Adrenal gland (tissue), 12 donors: ENCODE data around the gene EVA1C. TPM values are rescaled to one million over a fixed set of nuclear protein-coding genes. Genes with fewer than 3 reads are reported as not detected.

ENCODE experiments used
- DNase-seq, 7 donors: peaks; one replicate each; pipeline ENCODE4 v3.0.0-alpha.2; 2019 to 2020
- H3K27ac ChIP-seq, 5 donors: fragments of 200-600 bp; sonication (generic) in 4 of 5; 1 replicate in 3 of 5; 2 replicates in 2 of 5; pipeline versions ENCODE4 v1.5.1 to v1.8.0; 2016 to 2020; ENCODE audit warnings: mild to moderate bottlenecking in 1 of 5
- H3K27me3 ChIP-seq: fragments of 200-600 bp; 2 replicates; pipeline ENCODE4 v1.8.0; 2021
- H3K36me3 ChIP-seq, 2 donors: fragments of 200-600 bp; replicated peaks in 1 of 2; 1 replicate in 1 of 2; 2 replicates in 1 of 2; pipeline versions ENCODE4 v1.5.1 to v1.8.0; 2018 to 2022
- H3K4me1 ChIP-seq, 2 donors: fragments of 200-600 bp; replicated peaks in 1 of 2; 1 replicate in 1 of 2; 2 replicates in 1 of 2; pipeline versions ENCODE4 v1.5.1 to v1.8.0; 2018 to 2021
- H3K4me3 ChIP-seq, 4 donors: fragments of 200-600 bp; sonication (generic) in 3 of 4; one replicate each; pipeline ENCODE4 v1.5.1; 2016 to 2018
- H3K9me3 ChIP-seq, 3 donors: fragments of 200-600 bp; sonication (generic) in 1 of 3; replicated peaks in 1 of 3; 1 replicate in 2 of 3; 2 replicates in 1 of 3; pipeline versions ENCODE4 v1.5.1 to v1.8.0; 2016 to 2021
- CTCF ChIP-seq, 6 experiments: fragments of 450-650 bp in 4 of 6; fragments of 200-600 bp in 2 of 6; sonication (generic) in 1 of 6; IDR thresholded peaks; 1 replicate in 5 of 6; 2 replicates in 1 of 6; pipeline versions ENCODE4 v1.5.1 to v1.8.0; 2016 to 2021; ENCODE audit warnings: antibody characterized with exemption in 6 of 6, mild to moderate bottlenecking in 2 of 6, moderate library complexity in 1 of 6
- POLR2A ChIP-seq, 2 donors: fragments of 450-650 bp; IDR thresholded peaks; one replicate each; pipeline ENCODE4 v1.6.1; 2017; ENCODE audit warnings: antibody characterized with exemption in 2 of 2, mild to moderate bottlenecking in 2 of 2, moderate library complexity in 1 of 2
- WGBS, 4 donors: extraction: QIAGEN DNeasy Blood & Tissue Kit in 2 of 4; methylation state at CpG; one replicate each; pipeline versions ENCODE4 v1.1.5 to v1.1.7; 2013 to 2017; 5-methylcytosine and 5-hydroxymethylcytosine counted together
- intact Hi-C, 2 donors: fragments of 100-400 bp; cut with DNase I; formaldehyde crosslinking; loops; one replicate each; pipeline versions ENCODE4 v1.14.1 to v1.15.0; 2022 to 2023
- polyA plus RNA-seq, 3 donors: library from polyadenylated mRNA; stranded (reverse); fragments of 200-250 nt in 2 of 3; fragments of 350-450 nt in 1 of 3; fragmentation: Illumina TruSeq in 1 of 3; extraction: RNeasy Lipid Tissue Mini Kit (QIAGEN cat#74804) in 1 of 3; gene quantifications; one replicate each; pipeline ENCODE4 v1.2.3, GENCODE V29; 2013 to 2014
- total RNA-seq, 9 donors: library from RNA; depleted of rRNA in 4 of 9; stranded (reverse); fragments of >200 nt in 4 of 9; fragments of 120-200 nt in 1 of 9; fragmentation: NEBNext Ultra II Directional in 1 of 9; extraction: Animal tissue kit (Norgen Biotek cat#: 25700) in 1 of 9; gene quantifications; one replicate each; pipeline versions ENCODE4 v1.1.0 to v1.2.4, GENCODE V29; 2013 to 2023
- donor health status: healthy with polysubstance abuse.
- donor health status: Bipolar disorder and iron deficiency.
- donor health status: DM: yes; HTN: yes; CAD: no.
- donor health status: DM: no; HTN: no; CAD: no.
- donor health status: DM: no; HTN: no; CAD: no.
- donor health status: DM: yes; HTN: yes; CAD: no.

Gene EVA1C
- total and polyA plus RNA-seq, 12 donors: 0.94 to 33.2 (median 12.1) TPM

GRCh38 chr21:32383812-32384211 lies 28.7 kb upstream of the EVA1C start:
- intact Hi-C loops: loop anchor here in 1 of 2 donors (10.0 kb wide), 1 partner anchor 99 kb away; no protein-coding TSS in a partner anchor
- no peak overlapping the region for H3K27ac ChIP-seq
- peak in 1 of 7 donors; percentile 45 for DNase-seq
- TF ChIP-seq CTCF (IDR thresholded peaks at IDR 0.05): no peak
- TF ChIP-seq POLR2A (IDR thresholded peaks at IDR 0.05): no peak
- H3K27me3 ChIP-seq: no peaks in the 10 kb centered on the region
- WGBS, 4 donors: 91 to 94% (median 93%) methylated on average over 6 of the region's 6 CpGs
- peaks cover 5 to 11% of the 10 kb centered on the region in 2 donors for H3K4me1 ChIP-seq
- peaks cover 0 to 35% of the 10 kb centered on the region in 2 donors for H3K36me3 ChIP-seq
- no peak overlapping the region for H3K4me3 ChIP-seq
- no peaks in the 10 kb centered on the region for H3K9me3 ChIP-seq

GRCh38 chr21:32386195-32386870 lies 26.2 kb upstream of the EVA1C start:
- Histone ChIP-seq H3K27ac (peak overlapping the region; percentile 18 to 54 (median 39)), H3K9me3 (no peaks in the 10 kb centered on the region), H3K27me3 (no peaks in the 10 kb centered on the region), H3K4me1 (peaks cover 5 to 13% of the 10 kb centered on the region in 2 donors), H3K4me3 (no peak overlapping the region), H3K36me3 (peaks cover 0 to 30% of the 10 kb centered on the region in 2 donors)
- peak; percentile 56 to 94 (median 92) for DNase-seq
- 38 to 59% (median 44%) methylated on average over 6 of the region's 6 CpGs for WGBS, 4 donors
- intact Hi-C loops: loop anchor here in 1 of 2 donors (10.0 kb wide), 1 partner anchor 102 kb away; no protein-coding TSS in a partner anchor
- TF ChIP-seq POLR2A (IDR thresholded peaks at IDR 0.05): no peak
- no peak for TF ChIP-seq CTCF (IDR thresholded peaks at IDR 0.05)

- peaks cover 0 to 22% of the 10 kb centered on the region in 2 donors for H3K36me3 ChIP-seq
- no peaks in the 10 kb centered on the region for H3K9me3 ChIP-seq
- peaks cover 12 to 21% of the 10 kb centered on the region in 2 donors for H3K4me1 ChIP-seq
- H3K27me3 ChIP-seq: no peaks in the 10 kb centered on the region
- WGBS, 4 donors: 94 to 95% (median 95%) methylated on average over 8 of the region's 8 CpGs
- peak in 1 of 7 donors; percentile 39 for DNase-seq
- no peak overlapping the region for H3K4me3 ChIP-seq
- intact Hi-C loops: loop anchor here in 1 of 2 donors (10.0 kb wide), 1 partner anchor 102 kb away; no protein-coding TSS in a partner anchor
- TF ChIP-seq CTCF (IDR thresholded peaks at IDR 0.05) (no peak), POLR2A (IDR thresholded peaks at IDR 0.05) (no peak)
- peak overlapping the region in 2 of 5 donors; percentile 18 to 52 for H3K27ac ChIP-seq
These were observed 25.4 kb upstream of the EVA1C start for GRCh38 chr21:32387151-32387550.

GRCh38 chr21:32388306-32388705 lies 24.2 kb upstream of the EVA1C start:
- Histone ChIP-seq H3K9me3 (no peaks in the 10 kb centered on the region), H3K4me1 (peaks cover 14 to 23% of the 10 kb centered on the region in 2 donors), H3K27ac (no peak overlapping the region), H3K4me3 (no peak overlapping the region), H3K36me3 (peaks cover 0 to 12% of the 10 kb centered on the region in 2 donors), H3K27me3 (no peaks in the 10 kb centered on the region)
- WGBS, 4 donors: 80 to 87% (median 84%) methylated on average over 7 to 9 of the region's 9 CpGs
- TF ChIP-seq CTCF (IDR thresholded peaks at IDR 0.05): no peak
- no peak for TF ChIP-seq POLR2A (IDR thresholded peaks at IDR 0.05)
- DNase-seq: peak in 1 of 7 donors; percentile 48
- intact Hi-C loops: loop anchor here in 1 of 2 donors (10.0 kb wide), 1 partner anchor 104 kb away; no protein-coding TSS in a partner anchor
